NK-92 (cell line): Measurements from ENCODE around the gene KRT86.

Experiments used
- DNase-seq: peaks from one replicate; lab custom pipeline; 2025; ENCODE audit not compliant: unreplicated experiment; lab: John Stamatoyannopoulos, UW

The KRT86 gene

DNA sequence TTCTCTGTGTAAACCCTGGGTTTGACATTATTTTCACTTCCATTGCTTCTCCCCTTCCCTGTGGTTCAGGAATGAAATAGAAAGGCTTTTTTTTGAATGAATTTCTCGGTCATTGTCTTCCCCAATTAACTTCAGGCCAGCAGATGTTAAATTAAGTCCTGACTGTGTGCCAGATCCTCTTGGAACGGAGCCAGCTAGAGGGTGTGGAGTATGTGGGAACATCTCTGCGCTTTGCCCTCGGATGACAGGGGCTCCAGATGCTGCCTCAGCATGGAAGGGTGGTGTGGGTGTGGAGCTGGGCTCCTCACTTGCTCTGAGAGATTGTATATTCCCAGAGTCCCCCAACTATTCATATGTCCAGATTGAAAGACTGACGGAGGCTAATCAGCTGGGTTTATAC lies 79.8 kb downstream of the KRT86 start:
- no peak for DNase-seq

DNA sequence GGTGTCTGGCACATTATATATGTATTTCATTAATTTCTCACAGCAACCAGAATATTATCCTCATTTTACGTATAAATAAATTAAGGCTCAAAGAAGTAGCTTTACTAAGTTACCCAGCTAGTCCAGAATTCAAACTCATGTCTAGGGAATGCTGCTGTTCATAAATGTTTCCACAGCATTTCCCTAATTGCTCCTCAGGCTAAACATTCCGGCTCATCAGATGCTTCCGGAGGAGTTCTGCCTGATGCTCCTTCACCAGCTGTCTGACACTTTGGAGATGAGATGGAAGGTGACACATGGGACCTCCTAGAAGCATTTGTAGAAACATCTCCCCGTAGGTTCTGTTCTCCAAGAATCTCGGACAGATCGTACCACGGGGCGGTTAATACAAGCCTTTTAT lies 80.7 kb downstream of the KRT86 start:
- no peak for DNase-seq

DNA sequence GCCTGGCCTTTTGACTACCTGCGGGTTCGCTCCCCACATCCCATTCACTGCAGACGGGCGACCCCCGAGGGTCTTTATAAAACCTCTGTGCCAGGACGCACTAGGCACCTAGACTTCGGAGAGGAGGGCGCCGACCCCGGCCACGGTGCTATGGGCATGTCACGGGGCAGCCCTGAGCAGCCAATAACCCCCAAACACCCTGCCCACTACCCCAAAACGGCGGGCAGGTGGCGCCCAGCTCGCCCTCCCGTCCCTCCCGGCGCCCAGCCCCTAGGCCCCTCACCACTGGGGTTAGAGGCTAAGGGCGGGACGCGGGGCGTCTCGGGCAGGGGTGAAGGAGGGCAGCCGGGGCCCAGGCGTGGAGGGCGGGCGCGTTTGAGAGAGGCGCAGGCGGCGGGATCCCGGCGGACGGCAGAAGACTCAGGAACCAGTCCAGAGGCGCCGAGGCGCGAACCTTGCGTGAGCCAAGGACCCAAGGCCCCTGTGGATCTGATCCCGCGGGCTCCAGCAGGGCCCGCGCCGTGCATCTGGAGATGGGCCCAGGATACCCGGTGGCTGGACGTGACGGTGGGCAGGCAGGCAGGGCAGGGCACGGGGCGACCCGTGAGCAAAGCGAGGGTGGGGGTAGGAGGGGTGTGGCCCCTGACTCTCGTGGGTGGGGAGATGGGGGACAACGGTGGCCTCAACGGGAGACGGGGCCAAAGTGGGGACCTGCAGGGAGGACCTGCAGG lies 81.8 kb downstream of the KRT86 start:
- no peak for DNase-seq

DNA sequence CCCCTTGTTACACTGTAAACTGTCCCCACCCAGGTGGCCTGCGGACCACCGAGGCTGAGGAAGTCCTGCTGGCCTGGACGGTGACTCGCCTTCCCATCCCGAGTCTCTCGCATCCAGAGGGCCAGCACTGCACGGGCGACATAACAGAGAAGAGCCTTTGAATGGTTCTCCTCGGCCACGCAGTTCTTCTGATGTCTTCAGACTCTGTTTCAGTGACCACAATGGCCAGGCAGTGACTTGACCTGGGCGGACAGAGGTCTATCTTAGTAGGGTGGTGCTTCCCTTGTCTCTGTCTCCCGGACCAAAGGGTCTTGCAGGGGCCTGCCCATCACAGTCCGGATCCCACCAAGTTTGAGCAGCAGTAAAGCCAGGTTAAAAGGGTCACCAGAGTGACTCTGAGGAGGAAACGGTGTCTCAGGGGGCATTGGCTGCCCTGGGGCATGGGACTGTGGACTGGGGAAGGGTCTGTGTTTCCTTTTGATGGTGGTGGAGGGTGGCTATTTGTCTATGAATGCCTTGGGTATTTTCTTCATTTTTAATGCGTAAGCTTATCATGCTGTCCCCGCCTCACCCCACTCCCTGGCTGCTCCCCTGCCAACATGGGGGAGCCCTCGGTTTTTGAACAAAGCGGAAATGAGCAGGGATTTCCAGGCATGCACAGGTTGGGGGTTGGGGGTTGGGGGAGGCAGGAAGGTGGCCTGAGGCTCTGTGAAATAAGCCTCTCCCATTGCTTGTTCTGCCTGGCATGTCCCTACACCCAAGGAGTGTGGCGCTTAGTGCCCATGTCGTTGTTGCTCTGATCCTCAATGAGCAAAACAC lies 82.5 kb downstream of the KRT86 start:
- DNase-seq = no peak
